HPDE6-E6E7 (cell line): ENCODE data around the gene NDUFB7.
"Not testable (repeated sequence)": the region's sequence is repeated elsewhere in the genome, so short reads cannot be mapped to it uniquely, and the experiment has no call there.

Experiments
- DNase-seq: peaks from one replicate; pipeline ENCODE4 v3.0.0; 2011; ENCODE audit warnings: missing footprints; ENCODE audit errors: extremely low spot score

The NDUFB7 gene

GRCh38 chr19:14553042-14553938, 18.6 kb downstream of the NDUFB7 start:
- no peak for DNase-seq

- DNase-seq, result not testable (repeated sequence)
Measured at GRCh38 chr19:14552006-14552360, 19.9 kb downstream of the NDUFB7 start.

- DNase-seq, result peak; percentile 71
Measured at GRCh38 chr19:14551134-14552005, 20.5 kb downstream of the NDUFB7 start.

- DNase-seq, result no peak
Measured at GRCh38 chr19:14550201-14550754, 21.6 kb downstream of the NDUFB7 start.

GRCh38 chr19:14545716-14546082, 26.2 kb downstream of the NDUFB7 start:
- DNase-seq, result no peak

- DNase-seq, result no peak
Measured at GRCh38 chr19:14544977-14545715, 26.7 kb downstream of the NDUFB7 start.

GRCh38 chr19:14544047-14544446, 27.8 kb downstream of the NDUFB7 start:
- DNase-seq, result no peak

GRCh38 chr19:14542711-14543328, 29.0 kb downstream of the NDUFB7 start:
- no peak for DNase-seq

GRCh38 chr19:14541979-14542378, 29.9 kb downstream of the NDUFB7 start:
- not testable (repeated sequence) for DNase-seq

- DNase-seq, result no peak
Measured at GRCh38 chr19:14540741-14541525, 30.9 kb downstream of the NDUFB7 start.

GRCh38 chr19:14536926-14537692, 34.8 kb downstream of the NDUFB7 start:
- DNase-seq, result peak; percentile 79

- DNase-seq, result no peak
Measured at GRCh38 chr19:14533450-14533849, 38.4 kb downstream of the NDUFB7 start.

- no peak for DNase-seq
Measured at GRCh38 chr19:14530506-14530905, 41.4 kb downstream of the NDUFB7 start.

- no peak for DNase-seq
Measured at GRCh38 chr19:14530005-14530348, 41.9 kb downstream of the NDUFB7 start.

- peak; percentile 91 for DNase-seq
Measured at GRCh38 chr19:14529254-14530004, 42.4 kb downstream of the NDUFB7 start, which contains the start of gene TECR. TECR (plus strand) TSS chr19:14529594; CDS start chr19:14529697, 103 bp downstream.

- DNase-seq, result no peak
Measured at GRCh38 chr19:14528419-14529253, 43.2 kb downstream of the NDUFB7 start.

- DNase-seq, result no peak
Measured at GRCh38 chr19:14526423-14526822, 45.4 kb downstream of the NDUFB7 start.

- no peak for DNase-seq
Measured at GRCh38 chr19:14525729-14526128, 46.1 kb downstream of the NDUFB7 start.
